GM12878 (cell line): ENCODE results near the gene GDAP1L1. TPM values are rescaled to one million over a fixed set of nuclear protein-coding genes. Genes with fewer than 3 reads are reported as not detected.

Source experiments
- CEBPZ ChIP-seq: fragments of 150-350 bp; IDR thresholded peaks from 2 replicates; pipeline ENCODE4 v1.6.1; 2016; ENCODE audit warnings: low read depth, low read length
- CUX1 ChIP-seq: IDR thresholded peaks from 2 replicates; pipeline ENCODE4 v1.6.1; 2012; ENCODE audit warnings: improper control_type of control experiment, low read depth, low read length; ENCODE audit not compliant: insufficient replicate concordance
- HCFC1 ChIP-seq: fragments of 150-350 bp; IDR thresholded peaks from 2 replicates; pipeline ENCODE4 v1.6.1; 2014; ENCODE audit warnings: low read length
- HDAC2 ChIP-seq: fragments of 200-600 bp; sonication (generic); IDR thresholded peaks from 2 replicates; pipeline ENCODE4 v1.6.1; 2017
- KAT2A ChIP-seq: conservative IDR thresholded peaks from 2 replicates; pipeline ENCODE4 v1.6.1; 2011; ENCODE audit warnings: low read depth, low read length; ENCODE audit not compliant: control insufficient read depth
- MLLT1 ChIP-seq: fragments of 450-650 bp; IDR thresholded peaks from 2 replicates; pipeline ENCODE4 v1.6.1; 2016; ENCODE audit warnings: mild to moderate bottlenecking
- NKRF ChIP-seq: fragments of 450-650 bp; conservative IDR thresholded peaks from 2 replicates; pipeline ENCODE4 v1.6.1; 2017; ENCODE audit warnings: mild to moderate bottlenecking, moderate library complexity
- POLR2A ChIP-seq: IDR thresholded peaks from 2 replicates; pipeline ENCODE4 v1.6.1; 2011; ENCODE audit warnings: low read depth, mild to moderate bottlenecking, low read length
- POLR2AphosphoS2 ChIP-seq: IDR thresholded peaks from 2 replicates; pipeline ENCODE4 v1.6.1; 2011; ENCODE audit warnings: low read depth, mild to moderate bottlenecking, low read length, improper control_type of control experiment, moderate library complexity
- REST ChIP-seq: IDR thresholded peaks from 2 replicates; pipeline ENCODE4 v1.6.1; 2012; ENCODE audit warnings: mild to moderate bottlenecking, low read depth, low read length
- SMAD1 ChIP-seq: fragments of 450-650 bp; IDR thresholded peaks from 2 replicates; pipeline ENCODE4 v1.6.1; 2018; ENCODE audit warnings: mild to moderate bottlenecking, low read depth; ENCODE audit not compliant: partially characterized antibody
- SMC3 ChIP-seq: IDR thresholded peaks from 2 replicates; pipeline ENCODE4 v1.6.1; 2011; ENCODE audit warnings: low read length, improper control_type of control experiment, borderline replicate concordance
- SREBF2 ChIP-seq: IDR thresholded peaks from 2 replicates; pipeline ENCODE4 v1.6.1; 2012; ENCODE audit warnings: mild to moderate bottlenecking, low read length
- SUZ12 ChIP-seq: fragments of 200-600 bp; sonication (generic); IDR thresholded peaks from one replicate; pipeline ENCODE4 v1.6.1; 2018; ENCODE audit warnings: antibody characterized with exemption, mild to moderate bottlenecking; ENCODE audit not compliant: unreplicated experiment
- ZNF217 ChIP-seq: fragments of 450-650 bp; IDR thresholded peaks from 2 replicates; pipeline ENCODE4 v1.6.1; 2017; ENCODE audit warnings: antibody characterized with exemption, mild to moderate bottlenecking
- ZNF24 ChIP-seq: fragments of 450-650 bp; IDR thresholded peaks from 2 replicates; pipeline ENCODE4 v1.6.1; 2017; ENCODE audit warnings: antibody characterized with exemption, mild to moderate bottlenecking
- polyA plus RNA-seq, 11 experiments: library from polyadenylated mRNA; depleted of rRNA in 4 of 11; unstranded in 6 of 11; stranded (reverse) in 5 of 11; fragments of >200 nt; fragmentation: Nextera tagmentation in 4 of 11; fragmentation: Illumina TruSeq in 1 of 11; extraction: Ambion mirVana in 4 of 11; extraction: Trizol in 1 of 11; gene quantifications; 1 replicate in 1 of 11; 2 replicates in 10 of 11; pipeline versions ENCODE4 v1.2.1 to v1.2.3, GENCODE V29; 2011 to 2016; ENCODE audit warnings: inconsistent platforms in 2 of 11, missing spikeins in 2 of 11, low read depth in 1 of 11
- total RNA-seq, 4 experiments: library from RNA; depleted of rRNA in 3 of 4; stranded (reverse); fragments of >200 nt in 3 of 4; fragmentation: Illumina TruSeq in 1 of 4; extraction: Trizol in 1 of 4; gene quantifications; 2 replicates each; pipeline versions ENCODE4 v1.2.1 to v1.2.3, GENCODE V29; 2013 to 2021

Gene GDAP1L1
- total and polyA plus RNA-seq, 10 of the 15 experiments (the other 5 are each of a cell fraction or from before 2014, with no cell fraction given) = 0.08 to 0.38 TPM; not detected in 8

- TF ChIP-seq CUX1 = no peak
- TF ChIP-seq REST = no peak
- no peak for TF ChIP-seq ZNF24
- TF ChIP-seq CEBPZ = no peak
- TF ChIP-seq SUZ12 = no peak
- TF ChIP-seq SMC3 = peak; percentile 51; the same call in 1 of the 2 replicates
- no peak for TF ChIP-seq ZNF217
- TF ChIP-seq POLR2A = no peak
- no peak for TF ChIP-seq MLLT1
- TF ChIP-seq HDAC2 = no peak
- no peak for TF ChIP-seq POLR2AphosphoS2
- no peak for TF ChIP-seq HCFC1
- no peak for TF ChIP-seq SREBF2
- no peak for TF ChIP-seq KAT2A
- no peak for TF ChIP-seq NKRF
- no peak for TF ChIP-seq SMAD1
Observed at GRCh38 chr20:44215125-44215524, 32.0 kb upstream of the GDAP1L1 start (continued).
